IMR-90 (cell line): Measurements from ENCODE around the gene E2F3.

Experiments
- FOS ChIP-seq: fragments of 150-350 bp; IDR thresholded peaks from 2 replicates; pipeline ENCODE4 v1.6.1; 2016; ENCODE audit warnings: low read depth, low read length
- MAFK ChIP-seq: IDR thresholded peaks from 2 replicates; pipeline ENCODE4 v1.6.1; 2012; ENCODE audit warnings: low read depth, low read length, improper control_type of control experiment
- MAZ ChIP-seq: IDR thresholded peaks from 2 replicates; pipeline ENCODE4 v1.6.1; 2012; ENCODE audit warnings: low read depth, mild to moderate bottlenecking, low read length, improper control_type of control experiment, moderate library complexity, borderline replicate concordance
- MXI1 ChIP-seq: IDR thresholded peaks from 2 replicates; pipeline ENCODE4 v1.6.1; 2012; ENCODE audit warnings: low read depth, mild to moderate bottlenecking, low read length, moderate library complexity, borderline replicate concordance
- NFE2L2 ChIP-seq: fragments of 150-350 bp; IDR thresholded peaks from 2 replicates; pipeline ENCODE4 v1.6.1; 2016; ENCODE audit warnings: low read depth, mild to moderate bottlenecking, low read length
- POLR2A ChIP-seq: IDR thresholded peaks from 2 replicates; pipeline ENCODE4 v1.6.1; 2012; ENCODE audit warnings: mild to moderate bottlenecking, low read depth, low read length
- RAD21 ChIP-seq: IDR thresholded peaks from 2 replicates; pipeline ENCODE4 v1.6.1; 2012; ENCODE audit warnings: low read length, improper control_type of control experiment
- RFX5 ChIP-seq: IDR thresholded peaks from 2 replicates; pipeline ENCODE4 v1.8.0; 2012; ENCODE audit warnings: low read depth, mild to moderate bottlenecking, low read length, moderate library complexity
- SMC3 ChIP-seq: fragments of 150-350 bp; IDR thresholded peaks from 2 replicates; pipeline ENCODE4 v1.6.1; 2016; ENCODE audit warnings: low read depth, mild to moderate bottlenecking, antibody characterized with exemption, low read length, moderate library complexity
- TF ChIP-seq, protein P1 (sequence below): conservative IDR thresholded peaks from 2 replicates; pipeline ENCODE4 v1.5.1; 2012; ENCODE audit warnings: mild to moderate bottlenecking, low read depth, low read length, improper control_type of control experiment
- TF ChIP-seq, protein P2 (sequence below): fragments of 150-350 bp; IDR thresholded peaks from 2 replicates; pipeline ENCODE4 v1.6.1; 2017; ENCODE audit warnings: mild to moderate bottlenecking, antibody characterized with exemption, low read length, low read depth

DNA sequence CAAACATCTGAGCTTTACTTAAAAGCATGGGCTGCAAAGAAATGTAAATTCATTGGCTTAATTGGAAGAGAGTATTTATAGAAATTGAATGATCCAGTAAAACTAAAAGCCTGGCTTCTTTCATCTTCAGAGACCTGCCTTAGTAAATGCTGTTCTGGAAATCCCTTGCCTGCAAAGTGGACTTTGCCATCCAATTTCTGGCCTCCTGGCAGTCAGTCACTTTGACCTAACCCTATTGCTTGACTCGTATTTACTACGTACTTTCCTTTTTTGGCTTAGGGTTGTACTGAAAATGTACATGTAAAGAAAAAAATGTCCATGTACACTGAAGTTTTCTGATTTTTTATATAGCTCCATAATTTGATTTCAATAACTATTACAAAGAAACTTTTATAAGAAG lies 47.1 kb downstream of the E2F3 start:
- TF ChIP-seq, protein P1, sequence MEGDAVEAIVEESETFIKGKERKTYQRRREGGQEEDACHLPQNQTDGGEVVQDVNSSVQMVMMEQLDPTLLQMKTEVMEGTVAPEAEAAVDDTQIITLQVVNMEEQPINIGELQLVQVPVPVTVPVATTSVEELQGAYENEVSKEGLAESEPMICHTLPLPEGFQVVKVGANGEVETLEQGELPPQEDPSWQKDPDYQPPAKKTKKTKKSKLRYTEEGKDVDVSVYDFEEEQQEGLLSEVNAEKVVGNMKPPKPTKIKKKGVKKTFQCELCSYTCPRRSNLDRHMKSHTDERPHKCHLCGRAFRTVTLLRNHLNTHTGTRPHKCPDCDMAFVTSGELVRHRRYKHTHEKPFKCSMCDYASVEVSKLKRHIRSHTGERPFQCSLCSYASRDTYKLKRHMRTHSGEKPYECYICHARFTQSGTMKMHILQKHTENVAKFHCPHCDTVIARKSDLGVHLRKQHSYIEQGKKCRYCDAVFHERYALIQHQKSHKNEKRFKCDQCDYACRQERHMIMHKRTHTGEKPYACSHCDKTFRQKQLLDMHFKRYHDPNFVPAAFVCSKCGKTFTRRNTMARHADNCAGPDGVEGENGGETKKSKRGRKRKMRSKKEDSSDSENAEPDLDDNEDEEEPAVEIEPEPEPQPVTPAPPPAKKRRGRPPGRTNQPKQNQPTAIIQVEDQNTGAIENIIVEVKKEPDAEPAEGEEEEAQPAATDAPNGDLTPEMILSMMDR: no peak
- TF ChIP-seq FOS: no peak
- TF ChIP-seq POLR2A: no peak
- no peak for TF ChIP-seq RAD21
- TF ChIP-seq, protein P2, sequence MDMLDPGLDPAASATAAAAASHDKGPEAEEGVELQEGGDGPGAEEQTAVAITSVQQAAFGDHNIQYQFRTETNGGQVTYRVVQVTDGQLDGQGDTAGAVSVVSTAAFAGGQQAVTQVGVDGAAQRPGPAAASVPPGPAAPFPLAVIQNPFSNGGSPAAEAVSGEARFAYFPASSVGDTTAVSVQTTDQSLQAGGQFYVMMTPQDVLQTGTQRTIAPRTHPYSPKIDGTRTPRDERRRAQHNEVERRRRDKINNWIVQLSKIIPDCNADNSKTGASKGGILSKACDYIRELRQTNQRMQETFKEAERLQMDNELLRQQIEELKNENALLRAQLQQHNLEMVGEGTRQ: no peak
- TF ChIP-seq MAFK: no peak
- TF ChIP-seq MAZ: no peak
- no peak for TF ChIP-seq RFX5
- no peak for TF ChIP-seq NFE2L2
- TF ChIP-seq SMC3: no peak
- no peak for TF ChIP-seq MXI1
